Activated CD4-positive, CD25-positive, alpha-beta regulatory T cell treated with anti-CD3 and anti-CD28 coated beads, Interleukin-2, amount 50 U/mL, for 16 hours (primary cell): ENCODE data around the gene IL3RA.
"Not testable (repeated sequence)": the region's sequence is repeated elsewhere in the genome, so short reads cannot be mapped to it uniquely, and the experiment has no call there.

Experiments
- DNase-seq: peaks from one replicate; pipeline ENCODE4 v3.0.0-alpha.2; 2020; ENCODE audit warnings: low read depth, low spot score

IL3RA gene

GRCh38 chrX:1330605-1331004 lies 6.0 kb upstream of the IL3RA start:
- DNase-seq: no peak

GRCh38 chrX:1332433-1332832 lies 4.2 kb upstream of the IL3RA start:
- DNase-seq: not testable (repeated sequence)

GRCh38 chrX:1334854-1335253 lies 1.7 kb upstream of the IL3RA start:
- no peak for DNase-seq

GRCh38 chrX:1336948-1337779 lies 579 bp downstream of the IL3RA start:
- DNase-seq: no peak

GRCh38 chrX:1341545-1342184 lies 5.1 kb downstream of the IL3RA start:
- no peak for DNase-seq

GRCh38 chrX:1349606-1350005 lies 13.0 kb downstream of the IL3RA start:
- DNase-seq: not testable (repeated sequence)

- no peak for DNase-seq
Measured at GRCh38 chrX:1351981-1352714, 15.6 kb downstream of the IL3RA start.

GRCh38 chrX:1354036-1355019 lies 17.7 kb downstream of the IL3RA start:
- DNase-seq: no peak

GRCh38 chrX:1355131-1356046 lies 18.8 kb downstream of the IL3RA start:
- DNase-seq: no peak

- no peak for DNase-seq
Measured at GRCh38 chrX:1357993-1358392, 21.4 kb downstream of the IL3RA start.

- DNase-seq: no peak
Measured at GRCh38 chrX:1358793-1359476, 22.4 kb downstream of the IL3RA start.

- no peak for DNase-seq
Measured at GRCh38 chrX:1359477-1359873, 22.9 kb downstream of the IL3RA start.

GRCh38 chrX:1360171-1360570 lies 23.6 kb downstream of the IL3RA start:
- no peak for DNase-seq

GRCh38 chrX:1361275-1361674 lies 24.7 kb downstream of the IL3RA start:
- DNase-seq: no peak

GRCh38 chrX:1361910-1362309 lies 25.3 kb downstream of the IL3RA start:
- no peak for DNase-seq

GRCh38 chrX:1366363-1366762 lies 29.8 kb downstream of the IL3RA start:
- not testable (repeated sequence) for DNase-seq

GRCh38 chrX:1368385-1368698 lies 31.8 kb downstream of the IL3RA start:
- no peak for DNase-seq

GRCh38 chrX:1378306-1378759 lies 41.7 kb downstream of the IL3RA start:
- DNase-seq: no peak

GRCh38 chrX:1380672-1381233 lies 44.2 kb downstream of the IL3RA start:
- DNase-seq: no peak
